GM10266 (cell line): ENCODE measurements around the gene CNGB1.
A peak's percentile ranks its signal among the peaks of the same experiment; 100 is the strongest.
"Not testable (repeated sequence)": the region's sequence is repeated elsewhere in the genome, so short reads cannot be mapped to it uniquely, and the experiment has no call there.

Source experiments
- DNase-seq: peaks from one replicate; pipeline ENCODE4 v3.0.0; 2012; ENCODE audit errors: extremely low spot score
- CTCF ChIP-seq: IDR thresholded peaks from 2 replicates; pipeline ENCODE4 v1.5.1; 2012; ENCODE audit warnings: mild to moderate bottlenecking, low read depth; ENCODE audit not compliant: control insufficient read depth, insufficient read depth; ENCODE audit errors: missing control alignments

CNGB1 gene

GRCh38 chr16:58010886-58011285 is 40.0 kb upstream of the CNGB1 start:
- no peak for TF ChIP-seq CTCF
- DNase-seq, result no peak

GRCh38 chr16:58009856-58010416 is 39.0 kb upstream of the CNGB1 start:
- DNase-seq, result no peak
- TF ChIP-seq CTCF, result no peak

GRCh38 chr16:58004736-58005135 is 33.8 kb upstream of the CNGB1 start:
- not testable (repeated sequence) for DNase-seq

DNA sequence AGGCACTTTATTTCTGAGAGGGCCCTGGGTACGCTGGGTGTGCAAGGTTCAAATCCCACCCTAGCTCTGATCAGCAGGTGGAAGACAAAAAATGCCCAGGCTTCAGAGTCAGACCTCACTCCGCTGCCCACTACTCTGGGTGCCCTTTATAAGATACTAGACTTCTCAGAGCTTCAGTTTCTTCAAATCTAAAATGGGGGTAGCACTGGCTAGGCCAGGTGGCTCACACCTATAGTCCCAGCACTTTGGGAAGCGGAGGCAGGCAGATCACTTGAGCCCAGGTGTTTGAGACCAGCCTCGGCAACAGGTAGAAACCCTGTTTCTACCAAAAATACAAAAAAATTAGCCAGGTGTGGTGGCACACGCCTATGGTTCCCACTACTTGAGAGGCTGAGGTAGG is 32.0 kb upstream of the CNGB1 start:
- TF ChIP-seq CTCF, result no peak
- no peak for DNase-seq

DNA sequence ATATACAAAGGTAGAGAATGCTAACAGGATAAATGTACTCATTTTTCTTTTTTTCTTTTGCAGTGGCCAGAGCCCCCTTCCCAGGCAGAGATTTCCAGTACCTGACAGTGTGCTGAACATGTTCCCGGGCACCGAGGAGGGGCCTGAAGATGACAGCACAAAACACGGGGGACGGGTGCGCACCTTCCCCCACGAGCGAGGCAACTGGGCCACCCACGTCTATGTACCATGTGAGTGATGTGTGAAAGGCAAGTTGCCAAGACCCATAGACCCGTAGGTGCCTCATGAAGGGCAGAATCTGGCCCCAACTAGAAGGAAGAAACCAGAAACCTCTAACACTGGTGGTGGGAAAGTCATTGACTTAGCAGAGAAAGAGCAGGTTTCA is 31.5 kb upstream of the CNGB1 start:
- no peak for DNase-seq
- no peak for TF ChIP-seq CTCF

DNA sequence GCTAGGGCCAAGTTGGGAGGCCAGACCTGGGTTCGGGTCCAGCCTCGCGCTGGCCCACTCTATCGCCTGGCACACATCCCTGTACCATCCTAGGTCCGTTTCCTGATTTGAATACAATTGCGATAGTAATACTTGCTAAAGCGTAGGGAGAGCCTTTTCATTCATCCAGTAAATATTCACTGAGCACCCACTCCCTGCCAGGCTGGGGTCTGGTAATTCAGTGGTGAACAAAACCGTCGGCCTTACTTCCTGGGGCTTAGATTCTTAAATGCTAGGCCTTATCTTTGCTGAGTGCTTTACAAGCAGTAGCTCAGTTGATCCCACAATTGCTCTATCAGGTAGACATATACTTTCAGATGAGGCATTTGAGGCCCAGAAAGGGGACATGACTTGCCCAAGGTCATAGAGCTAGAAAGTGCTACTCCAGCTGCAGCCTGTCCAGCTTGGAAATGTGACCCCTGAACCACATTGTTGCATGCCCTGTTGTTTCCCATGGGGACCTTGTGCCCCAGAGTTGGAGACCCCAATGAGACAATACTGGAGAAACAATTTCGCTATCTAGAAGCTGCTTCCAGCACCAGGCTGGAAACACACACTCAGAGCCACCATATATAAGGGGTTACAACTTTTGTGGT is 31.0 kb upstream of the CNGB1 start:
- DNase-seq, result no peak
- TF ChIP-seq CTCF, result no peak

DNA sequence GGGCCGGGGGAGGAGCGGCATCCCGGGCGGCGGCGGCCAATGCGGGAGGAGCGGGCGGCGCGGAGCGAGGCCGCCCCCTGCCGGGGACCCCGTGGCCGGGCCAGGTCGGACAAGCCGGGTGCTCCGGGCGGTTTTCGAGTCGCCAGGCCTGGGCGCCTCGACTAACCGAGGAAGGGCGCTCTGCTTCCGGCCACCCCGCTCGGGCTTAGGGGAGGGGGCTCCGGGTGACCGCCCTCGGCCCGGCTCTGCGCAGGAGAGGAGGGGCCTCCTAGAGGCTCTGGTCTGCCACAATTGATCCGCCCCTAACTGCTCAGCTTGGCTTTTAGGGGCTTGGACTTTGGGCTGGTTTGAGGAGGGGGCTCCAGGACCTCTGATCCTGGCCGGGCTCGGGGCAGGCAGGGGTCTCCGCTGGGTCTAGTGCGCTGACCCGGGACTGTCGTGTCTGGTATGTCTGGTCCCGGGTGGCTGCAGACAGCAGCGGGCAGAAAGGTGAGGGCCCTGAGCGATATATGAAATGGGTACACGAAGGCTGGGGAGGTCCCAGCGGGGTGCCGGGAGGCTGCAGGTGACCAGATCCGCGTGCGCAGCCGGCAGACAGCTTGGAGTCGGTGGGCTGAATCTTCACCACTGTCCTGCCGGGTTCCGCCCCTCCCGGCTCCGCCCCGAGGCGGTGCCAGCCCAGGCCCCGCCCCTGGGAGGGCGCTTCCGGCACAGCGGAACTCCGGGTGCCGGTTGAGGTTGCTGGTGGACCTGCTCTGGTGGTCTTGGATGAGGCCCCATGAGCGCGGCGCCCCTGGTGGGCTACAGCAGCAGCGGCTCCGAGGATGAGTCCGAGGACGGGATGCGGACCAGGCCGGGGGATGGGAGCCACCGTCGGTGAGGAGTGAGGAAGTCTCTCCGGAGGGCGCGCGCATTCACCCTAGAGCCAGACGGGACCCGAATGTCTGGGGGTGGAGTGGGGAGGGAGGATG is 30.1 kb upstream of the CNGB1 start, which contains the start of gene USB1:
USB1 (plus strand) TSS at position 702 of the 971 bp plus-strand sequence; CDS start at position 779, 77 bp downstream.
- peak; percentile 81 for TF ChIP-seq CTCF
- peak; percentile 98 for DNase-seq
